Activated CD4-positive, alpha-beta T cell treated with anti-CD3 and anti-CD28 coated beads, Interleukin-2, amount 50 U/mL, for 24 hours (primary cell): Measurements from ENCODE around the gene ATP6V1B1.
"Not testable (repeated sequence)": the region's sequence is repeated elsewhere in the genome, so short reads cannot be mapped to it uniquely, and the experiment has no call there.

Source experiments
- DNase-seq, 2 donors: peaks; one replicate each; pipeline ENCODE4 v3.0.0-alpha.2; 2020; ENCODE audit warnings: low read depth in 1 of 2, low spot score in 1 of 2

Gene ATP6V1B1

GRCh38 chr2:71005271-71006202 is 69.8 kb downstream of the ATP6V1B1 start:
- DNase-seq: no peak

- DNase-seq: no peak
These were observed 70.6 kb downstream of the ATP6V1B1 start for GRCh38 chr2:71006323-71006722.

- DNase-seq: no peak
These were observed 71.5 kb downstream of the ATP6V1B1 start for GRCh38 chr2:71006955-71007799.

- no peak for DNase-seq
These were observed 72.6 kb downstream of the ATP6V1B1 start for GRCh38 chr2:71008342-71008741.

- DNase-seq: not testable (repeated sequence)
These were observed 76.1 kb downstream of the ATP6V1B1 start for GRCh38 chr2:71011786-71012185.
